NCI-H446 treated with DMSO at 0.1 percent for 48 hours (cell line): ENCODE data around the gene TANC1.

Source experiments
- DNase-seq: peaks from one replicate; lab custom pipeline; 2025; lab: John Stamatoyannopoulos, UW

The TANC1 gene

DNA sequence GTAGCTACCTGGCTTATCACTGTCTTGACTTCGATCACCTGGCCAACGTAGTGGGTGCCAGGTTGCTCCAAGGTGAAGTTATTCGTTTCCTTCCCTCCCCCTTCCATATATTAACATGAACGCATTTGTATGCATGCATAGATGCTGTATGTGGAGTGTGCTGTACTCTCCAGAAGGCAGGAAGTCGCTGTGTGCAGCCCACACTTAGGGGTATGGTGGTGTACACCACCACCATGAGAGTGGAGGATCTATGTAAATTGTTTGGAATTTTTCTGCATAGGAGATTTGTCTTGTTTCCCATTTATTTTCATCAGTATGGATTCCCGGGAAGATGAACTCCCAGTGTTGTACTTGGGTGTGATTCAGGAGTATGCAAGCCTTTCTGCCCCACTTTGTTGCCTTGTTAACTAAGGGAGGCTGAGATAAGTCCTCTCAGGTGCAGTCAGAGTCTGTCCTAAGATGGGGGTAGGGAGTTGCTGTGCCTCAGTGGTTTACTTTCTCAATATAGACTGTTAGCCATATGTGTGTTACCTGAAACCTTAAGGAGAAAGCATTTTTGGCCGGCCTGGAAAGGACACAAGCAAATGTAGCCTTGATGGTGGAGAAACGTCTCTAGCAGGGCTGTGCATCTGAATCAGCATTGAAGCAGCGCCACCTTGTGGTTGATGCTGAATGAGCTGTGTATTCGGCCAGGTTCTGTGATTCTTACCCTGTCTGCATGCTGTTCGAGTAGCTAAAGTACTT is 149.8 kb downstream of the TANC1 start:
- DNase-seq = peak; percentile 61

DNA sequence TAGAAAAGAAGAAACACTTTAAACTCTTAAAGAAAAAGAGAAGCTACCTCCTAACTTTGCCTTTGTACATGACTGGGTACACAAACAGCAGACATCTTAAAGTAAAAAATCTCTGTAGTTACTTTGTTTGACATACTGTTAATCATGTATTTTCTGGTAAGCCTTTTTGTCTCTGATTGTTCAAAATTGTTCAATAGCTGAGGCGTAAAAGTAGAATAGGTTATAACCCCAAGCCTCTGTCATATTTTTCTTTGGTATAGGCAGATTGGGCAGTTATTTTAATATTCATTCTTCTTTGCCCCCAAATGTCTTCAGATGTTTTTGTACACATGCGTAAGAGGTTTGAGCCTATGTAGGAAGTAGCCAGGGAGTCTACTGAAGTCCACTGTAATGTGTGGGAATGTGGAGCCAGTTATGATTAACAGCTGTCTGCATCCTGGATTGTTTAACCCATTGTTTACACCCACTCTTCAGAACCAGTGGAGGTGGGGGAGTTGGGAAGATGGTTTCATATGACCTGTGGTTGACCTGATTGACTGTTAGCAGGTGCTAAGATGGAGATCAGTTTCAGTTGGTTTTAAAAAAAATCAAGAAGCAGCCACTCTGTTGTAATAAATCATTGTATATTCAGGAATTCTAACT is 150.5 kb downstream of the TANC1 start:
- DNase-seq = no peak

DNA sequence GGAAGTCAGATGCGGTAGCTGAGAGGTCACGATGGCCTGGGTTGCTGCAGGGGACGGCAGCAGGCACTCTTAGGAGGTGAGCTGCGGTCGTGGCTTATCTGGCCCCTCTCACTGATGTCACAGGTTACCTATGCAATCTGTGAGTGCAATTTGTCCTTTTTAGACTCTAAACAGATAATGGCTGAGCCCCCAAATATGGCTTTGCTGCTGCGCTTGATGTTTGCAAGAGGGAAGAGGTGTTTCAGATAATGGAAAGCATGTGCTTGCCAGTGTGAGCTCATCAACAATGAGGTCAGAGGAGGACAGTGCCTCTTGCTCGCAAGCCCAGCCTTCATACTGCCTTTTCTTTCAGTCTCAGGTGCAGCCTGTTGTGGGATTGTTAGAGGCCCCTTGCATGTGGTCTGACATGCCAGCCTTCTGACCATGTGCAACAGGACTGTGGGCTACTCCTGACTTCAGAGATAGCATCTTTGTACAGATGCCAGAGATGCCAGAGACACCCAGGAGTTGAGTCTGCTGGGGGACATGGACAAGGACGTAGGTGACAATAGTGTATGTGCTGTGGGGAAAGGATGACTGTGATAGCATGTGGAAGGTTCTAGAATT is 151.3 kb downstream of the TANC1 start:
- no peak for DNase-seq

DNA sequence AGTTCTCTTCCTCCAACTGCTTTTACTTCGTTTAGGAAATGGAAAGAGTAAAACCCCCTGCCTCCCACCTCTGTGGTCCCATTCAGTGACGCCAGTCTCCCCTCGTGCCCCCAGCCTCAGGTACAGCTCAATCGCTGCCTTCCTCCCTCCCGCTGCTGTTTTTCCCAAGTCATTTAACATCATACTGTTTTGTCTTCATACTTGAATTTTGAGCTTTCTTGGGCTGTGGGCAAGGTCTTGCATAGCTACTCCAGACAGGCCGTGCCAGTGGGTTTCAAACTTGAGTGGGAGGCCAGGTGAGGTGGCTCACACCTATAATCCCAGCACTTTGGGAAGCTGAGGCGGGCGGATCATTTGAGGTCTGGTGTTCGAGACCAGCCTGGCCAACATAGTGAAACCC is 155.3 kb downstream of the TANC1 start:
- no peak for DNase-seq

DNA sequence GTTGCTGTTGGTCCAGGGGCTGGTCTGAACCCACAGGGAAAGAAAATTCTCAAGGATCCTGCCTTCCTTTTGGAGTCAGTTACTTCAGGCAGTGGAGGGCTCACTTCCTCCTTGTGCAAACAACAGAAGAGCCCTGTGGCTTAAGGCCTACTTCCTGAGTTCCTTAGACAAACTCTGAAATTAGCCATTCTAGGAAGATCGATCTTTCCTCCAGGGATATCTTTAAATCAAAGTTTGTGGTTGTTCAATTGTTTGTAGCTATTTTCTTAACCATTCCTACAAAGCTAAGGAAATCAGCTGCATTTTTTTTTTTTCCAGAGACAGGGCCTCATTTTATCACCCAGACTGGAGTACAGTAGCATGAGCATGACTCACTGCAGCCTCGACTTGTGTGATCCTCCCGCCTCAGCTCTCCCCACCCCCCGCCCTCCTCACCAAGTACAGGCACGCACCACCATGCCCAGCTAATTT is 156.0 kb downstream of the TANC1 start:
- DNase-seq = no peak

DNA sequence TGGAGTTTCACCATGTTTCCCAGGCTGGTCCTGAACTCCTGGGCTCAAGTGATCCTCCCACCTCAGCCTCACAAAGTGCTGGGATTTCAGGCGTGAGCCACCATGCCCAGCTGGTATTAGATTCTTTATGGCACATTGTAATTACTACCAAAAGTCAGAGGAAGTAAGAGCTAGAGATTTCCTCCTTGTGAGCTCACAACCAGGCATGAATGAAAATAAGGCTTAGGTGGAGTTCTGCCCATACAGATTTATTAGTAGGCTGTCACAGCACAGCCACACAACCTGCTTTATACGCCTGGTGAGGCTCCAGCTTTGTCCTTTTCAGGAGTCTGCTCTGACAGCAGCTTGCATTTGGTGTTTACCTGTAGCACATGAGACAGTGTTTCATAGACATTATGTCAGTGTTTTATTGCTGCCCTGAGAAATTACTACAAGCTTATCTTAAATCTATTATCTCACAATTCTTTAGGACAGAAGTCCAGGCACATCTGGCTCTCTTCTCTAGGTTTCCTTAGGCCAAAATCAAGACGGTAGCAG is 156.6 kb downstream of the TANC1 start:
- DNase-seq = no peak

DNA sequence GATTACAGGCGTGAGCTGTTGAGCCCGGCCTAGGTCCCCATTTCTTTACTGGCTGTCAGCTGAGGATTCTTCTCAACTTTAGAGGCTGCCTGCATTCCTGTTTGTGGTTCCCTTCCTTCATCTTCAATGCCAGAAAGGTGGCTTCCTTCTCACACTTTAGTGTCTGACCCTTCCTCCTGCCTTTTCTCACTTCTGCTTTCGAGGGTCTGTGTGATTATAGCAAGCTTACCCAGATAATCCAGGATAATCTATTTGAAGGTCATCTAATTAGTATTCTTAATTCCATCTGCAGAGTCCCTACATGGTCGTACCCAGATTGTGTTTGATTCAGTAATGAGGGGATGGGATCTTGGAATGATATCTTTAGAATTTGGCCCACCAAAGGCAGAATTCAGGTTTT is 157.4 kb downstream of the TANC1 start:
- DNase-seq = no peak

DNA sequence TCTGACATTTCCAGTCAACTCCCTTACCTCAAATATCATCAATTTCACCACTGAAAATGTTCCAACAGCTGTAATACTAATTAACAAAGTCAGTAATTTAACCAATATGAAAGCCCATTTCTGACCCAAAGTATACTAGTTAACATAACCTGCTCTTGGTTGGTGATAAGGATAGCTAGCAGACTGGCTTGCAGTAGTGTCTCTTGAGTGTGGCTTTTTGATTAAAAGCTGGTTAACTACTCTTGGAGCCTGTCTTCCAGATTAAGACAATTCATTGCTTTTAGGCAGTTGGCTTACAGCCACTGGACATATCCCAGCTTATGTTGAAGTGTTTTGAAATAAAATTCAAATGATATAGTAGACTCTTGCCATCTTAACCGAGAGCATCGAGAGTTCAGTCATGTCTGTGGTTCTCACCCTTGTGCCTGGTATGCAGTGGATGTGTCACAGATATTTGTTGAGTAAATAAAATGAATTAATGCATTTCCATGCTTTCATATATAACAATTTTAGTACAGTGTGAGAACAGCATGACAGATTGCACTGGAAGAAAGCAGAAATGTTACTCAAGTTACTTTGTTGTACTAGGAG is 158.1 kb downstream of the TANC1 start:
- no peak for DNase-seq

DNA sequence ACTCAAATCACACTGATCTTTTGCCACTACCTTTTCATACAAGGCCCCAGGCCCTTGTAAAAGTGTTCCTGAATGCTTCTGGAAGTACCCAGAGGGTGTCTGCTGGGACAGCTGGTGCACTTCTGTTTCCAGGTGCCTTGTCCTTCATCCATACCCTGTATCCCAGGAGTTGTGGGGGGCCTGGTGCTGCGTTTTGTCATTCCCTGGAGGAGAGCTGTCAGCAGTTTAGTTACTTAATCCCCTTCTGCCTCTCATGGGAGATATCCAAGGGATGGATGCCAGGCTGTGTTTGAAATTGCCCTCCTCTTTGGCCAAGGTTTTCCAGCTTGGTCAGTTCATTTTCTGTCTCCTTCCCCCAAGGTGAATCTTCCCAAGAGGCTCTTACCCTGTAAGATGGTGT is 159.8 kb downstream of the TANC1 start:
- no peak for DNase-seq

DNA sequence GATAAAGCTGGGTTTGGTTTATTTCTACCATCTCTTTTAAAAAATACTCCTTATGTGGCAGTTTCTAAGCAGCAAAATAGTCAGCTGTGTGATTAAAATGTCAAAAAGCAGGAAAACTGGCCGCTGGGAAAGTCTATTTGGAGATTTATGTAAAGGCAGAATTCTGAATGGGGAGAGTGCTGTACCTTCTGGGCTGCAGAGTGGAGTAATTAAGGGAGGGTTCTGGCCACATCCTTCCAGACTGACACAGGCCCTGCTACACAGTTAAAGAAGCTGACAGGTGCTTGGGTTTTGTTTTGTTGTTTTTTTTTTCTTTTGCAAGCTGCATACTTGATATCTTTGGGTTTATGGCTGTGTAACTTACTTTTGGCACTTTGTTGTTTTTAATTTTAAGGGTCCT is 160.8 kb downstream of the TANC1 start:
- DNase-seq = no peak

DNA sequence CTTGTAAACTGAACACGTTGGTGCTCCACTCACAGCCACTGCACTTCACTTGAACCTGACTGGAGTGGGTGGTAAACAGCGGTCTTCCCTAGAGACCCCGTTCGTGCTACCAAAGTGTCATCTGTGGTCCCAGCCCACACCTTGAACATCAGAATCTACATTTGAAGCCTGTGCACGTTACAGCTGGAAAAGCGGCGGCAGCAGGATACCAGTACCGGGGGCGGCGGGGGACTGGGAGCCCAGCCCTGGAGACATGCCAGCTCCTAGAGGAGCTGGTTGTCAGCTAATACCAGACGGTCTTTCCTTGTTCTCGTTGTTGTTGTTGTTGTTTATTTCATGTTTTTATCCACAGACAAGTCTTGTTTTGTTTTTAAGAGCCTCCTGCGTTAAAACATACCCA is 161.4 kb downstream of the TANC1 start:
- DNase-seq = no peak

DNA sequence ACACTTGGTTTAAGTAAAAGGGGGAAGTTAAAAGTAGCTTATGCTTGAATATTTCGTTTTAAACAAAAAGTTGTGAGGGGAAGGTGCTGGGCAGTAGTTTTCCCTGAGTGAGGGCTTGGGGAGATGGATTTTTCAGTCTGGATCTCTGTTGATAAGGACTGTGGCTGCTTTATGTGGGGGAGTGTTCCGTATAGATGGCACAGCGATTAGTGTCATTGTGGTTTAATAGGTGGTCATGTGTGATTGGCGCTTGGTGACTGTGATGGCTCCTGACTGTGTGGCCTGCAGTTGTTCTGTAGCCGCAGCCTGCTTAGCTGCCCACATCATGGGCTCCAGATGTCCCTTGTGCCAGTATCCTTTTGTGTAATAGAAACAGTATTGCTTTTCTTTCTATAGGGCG is 161.9 kb downstream of the TANC1 start:
- DNase-seq = no peak

DNA sequence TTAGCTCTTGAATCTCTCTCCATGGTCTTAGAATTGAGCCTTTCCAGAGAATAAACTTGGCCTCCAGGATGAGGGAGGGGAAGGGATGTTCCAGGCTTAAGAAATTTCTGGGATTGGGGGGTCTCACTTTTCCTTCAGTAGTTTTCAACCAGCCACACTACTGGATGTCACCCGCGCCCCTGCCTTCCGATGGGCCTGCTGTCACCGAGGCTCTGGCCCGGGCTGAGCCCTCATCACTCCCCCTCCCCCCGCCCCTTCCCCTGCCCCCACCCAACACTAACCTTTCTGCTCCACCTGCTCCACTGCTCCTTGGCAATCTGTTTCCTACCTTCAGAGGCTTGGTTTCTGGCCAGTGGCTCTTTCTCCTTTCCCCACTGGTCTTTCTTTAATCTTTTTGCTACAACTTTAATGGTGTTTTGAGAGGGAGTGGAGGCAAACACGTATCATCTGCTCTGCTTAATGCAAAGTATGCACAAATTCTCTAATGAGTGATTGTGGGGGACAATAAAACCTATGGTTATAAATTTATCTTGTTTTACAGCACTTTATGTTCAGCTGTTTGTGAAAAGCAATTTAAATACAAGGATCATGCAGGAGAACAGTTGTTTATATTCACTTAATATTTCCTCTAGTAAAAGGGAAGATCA is 162.9 kb downstream of the TANC1 start:
- DNase-seq = no peak

DNA sequence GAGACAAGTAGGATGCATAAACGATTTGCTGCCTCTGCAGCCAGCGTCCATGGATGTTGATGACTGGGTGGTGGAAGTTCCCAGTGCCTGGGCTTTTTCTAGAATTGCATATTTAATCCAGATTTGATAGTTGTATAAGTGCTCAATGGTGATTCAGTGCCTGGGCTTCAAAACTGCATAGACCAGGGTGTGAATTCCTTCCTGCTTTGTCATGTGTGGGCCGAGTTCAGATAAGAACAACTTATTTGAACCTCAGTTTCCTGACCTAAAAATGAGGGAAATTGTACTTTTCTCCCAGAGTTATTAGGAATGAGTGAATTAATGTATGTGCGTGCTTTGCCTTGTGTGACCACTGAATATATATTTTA is 163.5 kb downstream of the TANC1 start:
- DNase-seq = no peak

DNA sequence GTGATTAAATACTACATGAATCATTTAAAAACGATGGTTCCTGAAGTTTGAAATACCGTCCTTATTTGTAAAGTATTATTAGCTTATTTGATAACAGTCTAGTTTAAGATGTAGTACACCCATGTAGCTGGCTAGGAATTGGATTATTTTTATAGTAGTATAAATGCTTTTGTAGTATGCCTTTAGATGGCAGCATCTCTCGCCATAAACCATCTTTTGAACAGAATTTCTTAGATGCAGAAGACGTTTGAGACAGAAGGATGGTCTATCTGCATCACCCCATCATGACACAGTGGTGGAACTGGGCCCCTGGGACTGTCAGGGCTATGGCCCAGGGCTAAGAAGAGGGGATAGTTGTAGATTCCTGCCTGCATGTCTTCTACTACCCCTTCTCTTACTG is 165.4 kb downstream of the TANC1 start:
- DNase-seq = no peak

DNA sequence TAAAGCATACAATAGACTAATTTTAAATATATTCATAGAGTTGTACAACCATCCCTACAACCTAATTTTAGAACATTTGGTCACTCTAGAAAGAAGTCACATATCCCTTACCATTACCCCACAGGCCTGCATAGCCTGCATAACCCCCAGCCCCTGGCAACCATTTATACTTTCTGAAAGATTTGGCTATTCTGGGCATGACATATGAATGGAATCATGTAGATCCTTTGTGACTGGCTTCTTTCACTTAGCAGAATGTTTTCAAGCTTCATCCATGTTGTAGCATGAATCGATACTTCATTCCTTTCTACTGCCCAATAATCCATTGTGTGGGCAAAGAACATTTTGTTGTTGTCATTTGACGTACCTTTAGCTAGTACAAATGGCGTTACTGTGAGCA is 166.5 kb downstream of the TANC1 start:
- DNase-seq = no peak

DNA sequence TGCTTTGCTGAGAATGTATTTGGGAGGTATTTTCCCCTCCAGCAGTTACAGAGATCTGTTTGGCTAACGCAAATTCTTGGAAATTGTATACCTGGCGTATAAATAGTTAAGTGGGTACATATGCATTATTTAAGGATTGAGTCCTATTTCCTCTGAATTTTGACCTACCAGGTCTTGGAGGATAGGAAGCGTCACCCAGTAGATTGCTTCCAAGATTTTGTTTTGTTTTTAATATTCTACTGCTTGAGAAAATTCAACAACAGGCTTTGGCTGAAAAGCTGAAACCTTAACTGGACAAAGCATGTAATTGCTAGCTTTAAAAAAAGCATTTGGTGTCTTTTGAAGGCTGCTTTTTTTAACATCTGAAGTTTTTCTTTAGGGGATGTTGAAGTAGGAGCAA is 168.0 kb downstream of the TANC1 start:
- DNase-seq = no peak

DNA sequence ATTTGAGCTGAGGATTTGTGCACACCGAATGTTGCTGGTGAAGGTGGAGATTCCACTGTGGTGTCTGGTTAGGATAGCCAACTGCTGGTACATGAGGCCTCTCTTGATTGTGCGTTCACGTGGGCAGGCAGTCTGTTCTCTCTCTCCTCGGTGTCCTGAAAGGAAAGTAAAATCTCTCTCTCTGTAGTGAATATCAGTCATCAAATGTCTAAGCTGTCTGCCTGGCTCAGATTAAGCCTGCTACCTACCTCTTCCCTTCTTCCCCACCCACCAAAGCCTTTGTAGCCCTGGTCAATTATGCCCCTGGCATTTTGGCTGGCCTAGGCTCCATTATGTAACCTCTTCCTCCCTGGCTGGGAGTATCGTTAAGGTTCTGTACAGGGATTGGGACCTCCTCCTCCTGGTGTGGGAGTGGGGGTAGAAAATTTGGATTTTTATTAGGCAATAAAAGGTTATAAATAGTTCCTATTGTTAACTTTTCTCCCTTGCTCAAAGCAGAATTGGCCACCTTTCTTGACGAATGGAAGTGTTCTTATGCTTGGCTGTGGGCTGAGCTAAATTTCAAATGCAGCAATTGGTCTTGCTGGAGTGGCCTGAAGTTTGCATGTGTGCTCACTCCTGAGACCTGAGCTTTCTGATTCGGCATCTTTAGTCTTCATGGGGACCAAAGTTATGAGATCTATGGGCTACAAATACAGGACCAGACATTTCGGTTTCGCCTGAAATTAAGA is 169.2 kb downstream of the TANC1 start:
- no peak for DNase-seq

DNA sequence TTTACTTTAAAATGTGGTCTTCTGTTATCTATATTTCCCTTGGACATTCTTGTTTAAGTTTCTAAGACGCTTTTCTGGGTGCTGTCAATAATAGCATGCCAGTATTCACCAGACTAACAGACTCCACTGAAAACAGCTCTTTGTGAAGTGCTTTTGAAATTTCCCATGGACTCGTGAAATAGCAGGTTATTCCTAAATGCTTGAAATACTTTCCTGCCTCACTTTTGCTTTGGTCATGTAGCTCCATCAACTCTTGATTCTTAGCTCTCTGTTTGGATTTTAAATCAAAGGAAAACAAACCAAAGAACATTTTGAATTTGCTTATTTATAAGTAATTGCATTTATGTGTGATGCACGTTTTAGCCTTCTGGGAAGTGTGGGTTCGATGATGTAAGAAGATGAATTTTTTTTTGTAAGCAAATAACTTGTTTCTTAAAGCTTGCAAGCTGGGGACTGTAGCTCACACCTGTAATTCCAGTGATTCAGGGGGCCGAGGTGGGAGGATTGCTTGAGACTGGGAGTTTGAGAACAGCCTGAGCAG is 170.3 kb downstream of the TANC1 start:
- no peak for DNase-seq

DNA sequence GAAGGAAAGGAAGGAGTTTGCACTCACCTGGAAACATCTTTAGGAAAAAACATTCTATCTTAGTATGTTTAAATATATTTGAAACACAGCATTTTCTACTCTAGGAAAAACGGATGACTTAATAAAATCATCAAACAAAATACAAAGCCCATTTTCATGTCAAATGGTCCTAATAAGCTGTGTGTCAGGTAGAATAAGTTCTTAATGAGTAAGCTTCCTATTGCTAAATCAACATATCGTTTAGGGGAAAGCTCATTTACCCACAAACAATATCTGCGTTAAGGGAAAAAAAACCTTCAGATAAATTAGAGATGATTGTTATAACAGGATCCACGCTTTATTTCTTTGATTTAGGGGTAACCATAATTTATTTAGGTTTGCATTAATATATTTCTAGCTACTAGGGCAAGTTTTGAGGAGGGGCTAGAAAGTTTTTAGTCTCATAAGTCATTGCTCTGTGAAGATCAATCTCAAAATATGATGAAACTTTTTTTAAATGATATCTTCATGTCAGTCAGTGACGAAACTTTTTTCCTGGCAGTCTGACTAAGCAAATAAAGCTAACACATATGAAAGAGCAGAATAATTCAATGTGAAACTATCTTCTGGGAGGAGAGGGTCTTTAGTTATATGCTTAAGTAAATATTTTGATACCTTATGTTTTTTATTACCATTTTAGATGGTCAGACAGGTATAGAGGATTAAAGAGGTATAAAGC is 170.9 kb downstream of the TANC1 start:
- DNase-seq = no peak
